ENCODE data around the gene ODAD2.
"Not testable (repeated sequence)": the region's sequence is repeated elsewhere in the genome, so short reads cannot be mapped to it uniquely, and the experiment has no call there.

The ODAD2 gene

GRCh38 chr10:27998954-27999275, at the start of gene ODAD2:
TSS of gene ODAD2 (minus strand) at chr10:27999079. CDS start at chr10:27995142, 3,937 bp downstream.
- DNase-seq = no peak

GRCh38 chr10:28047061-28047460, 48.2 kb upstream of the ODAD2 start:
- DNase-seq = no peak

- DNase-seq = no peak
These were observed 47.7 kb upstream of the ODAD2 start for GRCh38 chr10:28046579-28046978.

DNA sequence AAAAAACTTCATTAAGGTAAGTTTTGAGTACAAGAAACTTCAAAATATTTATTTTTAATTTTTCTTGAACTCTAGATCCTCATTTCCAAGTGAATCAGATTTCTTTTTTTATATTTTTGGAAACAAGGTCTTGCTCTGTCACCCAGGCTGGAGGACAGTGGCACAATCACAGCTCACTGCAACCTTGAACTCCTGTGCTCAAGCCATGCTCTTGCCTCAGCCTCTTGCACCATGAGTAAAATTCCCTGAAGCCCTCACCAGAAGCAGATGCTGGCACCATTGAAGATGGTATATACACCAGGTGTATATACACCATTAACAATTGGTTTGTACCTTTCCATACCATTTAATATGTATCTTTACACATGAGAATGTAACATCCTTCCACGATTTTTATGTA, 45.1 kb upstream of the ODAD2 start:
- no peak for DNase-seq

DNA sequence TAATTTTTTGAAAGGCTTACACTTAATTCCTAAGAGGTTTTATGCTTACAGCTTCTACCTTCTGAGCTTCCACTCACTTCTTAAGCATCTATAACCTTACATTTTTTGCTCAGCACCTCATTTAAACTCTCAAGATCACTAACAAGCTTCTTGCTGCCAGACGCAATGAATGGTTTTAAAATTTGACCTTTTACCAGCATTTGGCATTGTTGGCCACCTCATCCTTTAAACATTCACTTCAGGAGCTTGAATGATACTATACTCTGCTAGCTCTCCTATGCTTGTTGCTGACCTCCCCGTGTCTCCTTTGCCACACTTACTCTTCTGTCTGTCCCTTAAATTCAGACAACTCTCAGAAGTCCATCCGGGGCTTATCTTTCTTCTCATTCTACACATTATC, 37.7 kb upstream of the ODAD2 start:
- DNase-seq = no peak

DNA sequence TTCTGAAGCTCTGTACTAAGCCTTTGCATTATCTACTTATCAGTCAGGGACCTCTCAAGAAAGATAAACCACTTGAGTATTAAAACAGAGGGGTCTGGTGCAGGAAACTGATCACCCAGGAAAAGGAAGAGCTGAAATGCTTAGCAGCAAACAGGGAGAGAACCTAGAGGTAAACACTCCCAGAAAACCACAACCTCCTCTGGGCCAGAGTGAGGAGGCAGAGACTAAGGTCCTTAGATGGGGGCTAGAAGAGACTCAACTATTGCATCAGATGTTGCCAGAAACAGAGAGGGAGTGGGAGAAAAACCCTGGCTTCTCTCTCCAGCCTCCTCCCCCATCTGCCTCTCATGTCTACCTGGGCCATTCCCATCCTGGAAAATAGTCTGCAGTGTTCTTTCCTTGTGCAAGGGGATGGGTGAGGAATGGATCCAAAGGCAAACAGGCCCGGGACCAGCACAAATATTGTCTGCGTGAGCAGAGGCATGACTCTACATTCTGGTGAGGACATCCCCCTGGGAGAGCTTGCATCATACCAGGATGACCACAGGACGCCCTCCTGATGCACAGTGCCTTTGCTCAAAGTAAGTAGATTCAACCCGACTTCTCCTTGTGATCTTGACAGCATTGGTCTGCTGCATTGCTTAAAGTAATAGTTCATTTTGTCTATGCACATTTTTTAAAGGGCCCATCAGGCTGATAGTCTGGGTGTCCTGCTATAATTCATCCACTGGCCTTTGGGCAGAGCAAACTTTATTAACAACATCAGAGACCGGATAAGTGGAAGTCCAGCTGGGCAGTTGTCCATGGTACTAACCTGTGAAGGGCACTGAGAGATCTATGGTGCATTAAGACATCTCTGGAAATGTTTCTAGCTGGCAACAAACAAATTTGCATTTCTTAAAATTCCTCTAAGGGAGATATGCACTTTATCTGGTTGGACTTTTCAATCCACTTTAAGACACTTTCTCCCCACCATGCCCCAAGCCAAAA, 22.4 kb upstream of the ODAD2 start:
- no peak for DNase-seq

GRCh38 chr10:28020080-28020860, 21.4 kb upstream of the ODAD2 start:
- no peak for DNase-seq

DNA sequence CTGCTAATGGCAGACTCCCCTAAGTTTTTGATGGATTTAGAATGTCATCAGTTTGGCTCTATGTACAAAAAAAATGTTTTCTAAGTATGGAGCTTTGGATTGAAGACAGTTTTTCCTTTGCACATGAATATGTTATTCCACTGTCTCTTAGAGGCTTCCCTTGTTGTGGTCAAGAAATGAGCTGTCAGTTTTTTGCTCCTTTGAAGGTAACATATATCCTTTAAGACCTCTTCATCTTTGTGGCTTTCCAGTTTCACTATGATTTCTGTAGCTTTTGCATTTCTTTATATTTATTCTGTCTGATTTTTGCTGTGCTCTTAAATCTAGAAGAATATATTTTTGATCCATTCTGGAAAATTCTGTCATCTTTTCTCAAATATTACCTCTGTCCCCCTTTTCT, 15.8 kb upstream of the ODAD2 start:
- no peak for DNase-seq

DNA sequence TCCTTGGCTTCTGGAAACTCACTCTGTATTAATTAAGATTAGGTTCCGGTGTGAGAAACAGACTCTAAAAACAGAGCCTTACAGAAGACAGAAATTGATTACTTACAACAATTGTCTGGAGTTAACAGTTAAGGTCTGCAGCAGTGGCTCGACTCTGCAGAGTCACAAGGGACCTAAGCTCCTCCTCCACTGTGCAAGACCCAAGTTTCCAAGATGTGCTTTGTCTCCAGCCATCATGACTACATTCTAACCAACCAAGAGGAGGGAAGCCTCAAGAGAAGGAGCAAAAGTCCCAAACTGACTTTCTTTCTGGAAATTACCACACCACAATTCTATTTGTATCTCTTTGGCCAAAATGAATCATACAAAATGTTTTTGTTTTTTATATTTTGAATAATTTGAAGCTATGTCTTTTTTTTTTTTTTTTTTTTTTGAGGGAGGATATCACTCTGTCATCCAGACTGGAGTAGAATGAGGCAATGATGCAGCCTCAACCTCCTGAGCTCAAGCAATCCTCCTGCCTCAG, 14.2 kb upstream of the ODAD2 start:
- DNase-seq = no peak

DNA sequence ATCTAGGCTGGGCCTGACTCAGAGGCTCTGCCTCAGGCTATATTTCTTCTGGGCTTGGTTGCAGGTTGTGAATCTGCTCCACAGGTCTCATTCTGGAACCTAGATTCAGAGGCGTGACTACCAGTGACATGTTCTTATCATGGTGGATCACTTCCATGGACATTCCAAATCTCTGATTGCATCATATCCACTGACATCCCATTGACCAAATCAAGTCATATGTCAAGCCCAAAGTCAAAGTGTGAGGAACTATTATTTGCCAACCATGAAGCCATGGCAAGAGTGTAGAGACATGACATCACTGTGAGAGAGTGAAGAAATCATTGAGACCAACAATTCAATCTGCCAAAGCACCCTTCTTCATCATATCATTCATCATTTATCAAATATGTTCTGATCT, 11.9 kb upstream of the ODAD2 start:
- no peak for DNase-seq

DNA sequence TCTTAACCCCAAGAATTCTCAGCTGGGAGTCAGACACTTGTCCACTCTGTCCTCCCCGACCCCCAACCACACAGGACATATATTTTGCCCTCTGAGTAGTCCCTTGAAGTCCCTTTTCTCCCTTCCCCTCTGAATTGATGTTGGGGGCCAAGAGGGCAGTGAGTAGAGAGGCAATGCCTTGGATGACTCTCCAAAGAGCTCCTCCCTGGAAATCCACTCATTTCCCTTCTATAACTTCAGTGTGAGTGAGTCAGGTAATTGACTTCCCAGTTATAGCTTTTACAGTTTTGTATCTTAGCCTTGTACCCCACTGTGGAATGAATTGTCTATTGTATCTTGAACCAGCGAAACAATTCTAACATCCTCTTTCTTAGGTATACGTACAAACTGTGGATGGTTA, 9.2 kb upstream of the ODAD2 start:
- DNase-seq = no peak

DNA sequence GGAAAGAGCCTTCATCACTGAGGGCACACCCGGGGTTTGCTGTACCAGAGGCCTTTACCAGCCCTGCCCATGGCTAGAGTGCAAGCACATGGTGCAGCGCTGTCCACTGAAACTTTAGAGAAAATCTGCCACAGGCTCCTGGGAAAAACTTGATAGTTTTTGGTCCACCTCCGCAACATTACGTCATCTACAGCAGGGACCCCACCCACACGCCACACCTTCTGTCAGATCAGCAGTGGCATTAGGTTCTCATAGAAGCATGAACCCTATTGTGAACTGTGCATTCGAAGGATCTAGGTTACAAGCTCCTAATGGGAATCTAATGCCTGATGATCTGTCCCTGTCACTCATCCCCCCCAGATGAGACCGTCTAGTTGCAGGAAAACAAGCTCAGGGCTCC, 2.5 kb upstream of the ODAD2 start:
- no peak for DNase-seq

- peak in 1 of 2 donors; percentile 12 for DNase-seq
These were observed 513 bp downstream of the ODAD2 start for GRCh38 chr10:27998178-27998953.

DNA sequence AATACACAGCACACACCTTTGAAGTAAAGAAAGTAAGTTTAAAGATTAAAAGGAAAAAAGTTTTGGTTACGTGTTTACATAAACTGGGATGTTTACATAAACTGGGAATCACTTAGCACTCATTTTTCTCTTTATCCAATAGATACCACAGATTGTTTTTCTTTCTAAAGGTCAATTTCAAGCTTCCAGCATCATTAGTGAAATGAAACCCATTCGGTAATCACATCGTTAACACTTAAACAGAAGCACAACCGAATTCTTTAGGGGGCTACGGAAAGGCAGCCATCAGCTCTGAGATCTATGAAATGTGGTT, 1.1 kb downstream of the ODAD2 start:
- no peak for DNase-seq

GRCh38 chr10:27995311-27995710, 3.6 kb downstream of the ODAD2 start:
- no peak for DNase-seq

DNA sequence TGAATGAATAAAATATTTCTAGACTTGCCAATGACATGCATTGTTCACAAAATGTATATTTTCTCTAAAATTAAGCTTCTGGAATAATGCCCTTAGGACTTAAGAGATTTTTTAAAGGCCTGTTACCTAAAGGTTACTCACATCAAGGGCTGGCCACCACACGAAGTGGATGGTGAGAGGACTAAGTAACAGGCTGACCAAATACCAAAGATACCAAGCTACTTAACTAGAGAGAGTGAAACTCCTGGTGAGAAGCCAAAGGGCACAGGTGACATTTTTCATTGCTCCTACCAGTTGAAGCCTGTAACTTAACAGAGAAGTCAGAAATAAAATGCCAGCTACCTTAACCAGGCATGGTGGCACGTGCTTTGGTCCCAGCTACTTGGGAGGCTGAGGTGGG, 9.5 kb downstream of the ODAD2 start:
- not testable (repeated sequence) for DNase-seq

DNA sequence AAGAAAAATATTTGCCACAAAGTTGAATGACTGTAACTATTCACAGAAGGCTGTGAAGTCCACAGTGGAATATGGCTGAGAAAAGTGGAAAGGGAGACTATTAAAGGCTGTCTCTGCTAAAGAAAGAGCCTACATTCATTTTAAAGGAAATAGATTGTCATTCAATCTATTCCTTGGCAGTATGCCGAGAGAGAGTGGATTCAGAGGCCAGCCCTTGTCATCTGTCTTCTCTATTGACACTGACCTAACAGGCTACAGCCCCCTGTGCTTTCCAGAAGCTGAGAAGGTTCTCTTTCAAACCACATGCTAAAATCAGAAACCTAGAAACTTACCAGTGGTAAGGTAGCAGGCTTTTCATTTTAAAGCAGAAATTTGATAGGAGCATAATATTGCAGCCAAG, 12.1 kb downstream of the ODAD2 start:
- no peak for DNase-seq

- no peak for DNase-seq
These were observed 15.9 kb downstream of the ODAD2 start for GRCh38 chr10:27982875-27983543.

DNA sequence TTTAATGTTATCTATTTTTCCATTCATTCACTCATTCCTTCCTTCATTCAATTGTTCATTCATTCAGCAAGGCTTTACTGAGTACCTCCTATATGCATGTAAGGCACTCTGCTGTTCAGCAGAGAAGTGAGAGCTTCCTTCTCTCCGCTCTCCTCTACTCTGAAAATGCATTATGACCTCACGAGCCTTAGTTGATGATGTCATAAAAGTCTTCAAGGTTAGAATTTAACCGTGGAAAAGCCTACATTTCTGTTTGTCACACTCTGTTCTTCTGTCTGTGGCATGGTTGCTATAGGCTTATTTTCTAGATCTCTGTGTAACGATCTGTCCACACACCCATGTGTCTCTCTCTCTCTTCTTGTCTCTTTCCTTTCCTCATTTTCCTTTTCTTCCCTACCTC, 17.1 kb downstream of the ODAD2 start:
- DNase-seq = no peak

DNA sequence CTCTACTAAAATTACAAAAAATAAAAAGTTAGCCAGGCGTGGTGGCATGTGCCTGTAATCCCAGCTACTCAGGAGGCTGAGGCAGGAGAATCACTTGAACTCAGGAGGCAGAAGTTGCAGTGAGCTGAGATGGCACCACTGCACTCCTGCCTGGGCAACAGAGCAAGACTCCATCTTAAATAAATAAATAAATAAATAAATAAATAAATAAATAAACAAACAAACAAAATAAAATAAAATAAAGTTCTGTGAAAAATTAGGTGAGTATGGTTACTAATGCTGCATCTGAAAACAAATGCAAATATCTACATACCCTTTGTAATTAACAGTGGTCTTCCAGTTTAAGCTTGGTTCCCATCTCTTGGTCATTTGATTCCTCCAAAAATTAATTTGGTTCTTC, 28.1 kb downstream of the ODAD2 start:
- DNase-seq = not testable (repeated sequence)

GRCh38 chr10:27969931-27970330, 28.9 kb downstream of the ODAD2 start:
- DNase-seq = not testable (repeated sequence)

GRCh38 chr10:27959093-27959715, 39.7 kb downstream of the ODAD2 start:
- no peak for DNase-seq

Measured in bone marrow (tissue), 2 donors.